Left lung (tissue), 10 donors: ENCODE measurements around the gene ALDH1A1. TPM values are rescaled to one million over a fixed set of nuclear protein-coding genes. Genes with fewer than 3 reads are reported as not detected.

ENCODE experiments used
- ATAC-seq: fragments of 200-7000 bp; cut with Tn5 transposase; one replicate; pipeline ENCODE4 v1.9.1; 2020; ENCODE audit warnings: moderate library complexity
- DNase-seq, 4 donors: peaks; one replicate each; pipeline ENCODE4 v3.0.0-alpha.2; 2013 to 2020
- H3K27ac ChIP-seq, 2 donors: fragments of 200-600 bp; sonication (generic) in 1 of 2; one replicate each; pipeline versions ENCODE4 v1.5.0 to v1.8.0; 2020 to 2021
- H3K27me3 ChIP-seq, 2 donors: fragments of 200-600 bp; sonication (generic) in 1 of 2; one replicate each; pipeline versions ENCODE4 v1.5.0 to v1.8.0; 2020 to 2021
- H3K36me3 ChIP-seq, 2 donors: fragments of 200-600 bp; sonication (generic) in 1 of 2; one replicate each; pipeline versions ENCODE4 v1.5.0 to v1.8.0; 2020 to 2021
- H3K4me1 ChIP-seq, 2 donors: fragments of 200-600 bp; one replicate each; pipeline ENCODE4 v1.8.0; 2021
- H3K4me3 ChIP-seq, 2 donors: fragments of 200-600 bp; sonication (generic) in 1 of 2; one replicate each; pipeline versions ENCODE4 v1.5.0 to v1.8.0; 2020 to 2021; ENCODE audit warnings: mild to moderate bottlenecking in 1 of 2
- H3K9me3 ChIP-seq, 2 donors: fragments of 200-600 bp; sonication (generic) in 1 of 2; one replicate each; pipeline versions ENCODE4 v1.5.0 to v1.8.0; 2020 to 2021
- CTCF ChIP-seq, 2 donors: fragments of 200-600 bp; sonication (generic) in 1 of 2; IDR thresholded peaks; one replicate each; pipeline versions ENCODE4 v1.5.0 to v1.8.0; 2021; ENCODE audit warnings: antibody characterized with exemption in 2 of 2
- intact Hi-C, 2 donors: fragments of 100-400 bp; cut with DNase I; formaldehyde crosslinking; loops; one replicate each; pipeline versions ENCODE4 v1.11.2 to v1.14.2; 2022
- polyA plus RNA-seq, 6 donors: library from polyadenylated mRNA; unstranded; fragments of 120-200 nt; gene quantifications; one replicate each; pipeline ENCODE4 v1.2.1, GENCODE V29; 2013; ENCODE audit not compliant: insufficient read length in 6 of 6
- total RNA-seq, 2 donors: library from RNA; stranded (reverse); fragmentation: NEBNext Ultra II Directional; extraction: Animal tissue kit (Norgen Biotek cat#: 25700); gene quantifications; one replicate each; pipeline ENCODE4 v1.2.1, GENCODE V29; 2021
- donor health status: DM: no; HTN: yes; CAD: no.
- donor health status: DM: no; HTN: no; CAD: no.

ALDH1A1 gene
- total and polyA plus RNA-seq, 8 donors, result 23.2 to 126 (median 46.6) TPM

- Histone ChIP-seq H3K36me3 (no peaks in the 10 kb centered on the region), H3K4me3 (no peak overlapping the region), H3K4me1 (peaks cover 0 to 4% of the 10 kb centered on the region in 2 donors), H3K27ac (no peak overlapping the region), H3K27me3 (no peaks in the 10 kb centered on the region), H3K9me3 (no peaks in the 10 kb centered on the region)
- intact Hi-C loops, result no loop called here
- ATAC-seq (no peak), DNase-seq (no peak)
- TF ChIP-seq CTCF (IDR thresholded peaks at IDR 0.05), result no peak
Observed at GRCh38 chr9:72990397-72991182, 37.7 kb upstream of the ALDH1A1 start.

GRCh38 chr9:72986522-72987116 is 33.8 kb upstream of the ALDH1A1 start:
- Histone ChIP-seq H3K27me3 (no peaks in the 10 kb centered on the region), H3K36me3 (no peaks in the 10 kb centered on the region), H3K9me3 (no peaks in the 10 kb centered on the region), H3K27ac (no peak overlapping the region), H3K4me1 (peaks cover 7 to 14% of the 10 kb centered on the region in 2 donors), H3K4me3 (no peak overlapping the region)
- intact Hi-C loops, result no loop called here
- DNase-seq, result no peak
- no peak for TF ChIP-seq CTCF (IDR thresholded peaks at IDR 0.05)
- ATAC-seq, result no peak

- DNase-seq, result no peak
- no peak overlapping the region for H3K27ac ChIP-seq
- no peaks in the 10 kb centered on the region for H3K36me3 ChIP-seq
- no peaks in the 10 kb centered on the region for H3K27me3 ChIP-seq
- no peak overlapping the region for H3K4me3 ChIP-seq
- no peak for TF ChIP-seq CTCF (IDR thresholded peaks at IDR 0.05)
- no peak for ATAC-seq
- peaks cover 7 to 14% of the 10 kb centered on the region in 2 donors for H3K4me1 ChIP-seq
- no peaks in the 10 kb centered on the region for H3K9me3 ChIP-seq
- intact Hi-C loops, result no loop called here
Observed at GRCh38 chr9:72985746-72986145, 32.9 kb upstream of the ALDH1A1 start.

- H3K4me1 ChIP-seq, result peaks cover 7 to 14% of the 10 kb centered on the region in 2 donors
- no peak for TF ChIP-seq CTCF (IDR thresholded peaks at IDR 0.05)
- no peaks in the 10 kb centered on the region for H3K36me3 ChIP-seq
- ATAC-seq, result no peak
- no peaks in the 10 kb centered on the region for H3K27me3 ChIP-seq
- H3K27ac ChIP-seq, result no peak overlapping the region
- DNase-seq, result no peak
- intact Hi-C loops, result no loop called here
- no peaks in the 10 kb centered on the region for H3K9me3 ChIP-seq
- H3K4me3 ChIP-seq, result no peak overlapping the region
Observed at GRCh38 chr9:72984991-72985390, 32.1 kb upstream of the ALDH1A1 start.

GRCh38 chr9:72984226-72984947 is 31.5 kb upstream of the ALDH1A1 start:
- Histone ChIP-seq H3K36me3 (no peaks in the 10 kb centered on the region), H3K27me3 (no peaks in the 10 kb centered on the region), H3K9me3 (no peaks in the 10 kb centered on the region), H3K4me1 (peaks cover 7 to 14% of the 10 kb centered on the region in 2 donors), H3K27ac (no peak overlapping the region), H3K4me3 (no peak overlapping the region)
- intact Hi-C loops, result no loop called here
- DNase-seq (no peak), ATAC-seq (no peak)
- no peak for TF ChIP-seq CTCF (IDR thresholded peaks at IDR 0.05)
